ENCODE data around the gene PRDM16.

The PRDM16 gene

DNA sequence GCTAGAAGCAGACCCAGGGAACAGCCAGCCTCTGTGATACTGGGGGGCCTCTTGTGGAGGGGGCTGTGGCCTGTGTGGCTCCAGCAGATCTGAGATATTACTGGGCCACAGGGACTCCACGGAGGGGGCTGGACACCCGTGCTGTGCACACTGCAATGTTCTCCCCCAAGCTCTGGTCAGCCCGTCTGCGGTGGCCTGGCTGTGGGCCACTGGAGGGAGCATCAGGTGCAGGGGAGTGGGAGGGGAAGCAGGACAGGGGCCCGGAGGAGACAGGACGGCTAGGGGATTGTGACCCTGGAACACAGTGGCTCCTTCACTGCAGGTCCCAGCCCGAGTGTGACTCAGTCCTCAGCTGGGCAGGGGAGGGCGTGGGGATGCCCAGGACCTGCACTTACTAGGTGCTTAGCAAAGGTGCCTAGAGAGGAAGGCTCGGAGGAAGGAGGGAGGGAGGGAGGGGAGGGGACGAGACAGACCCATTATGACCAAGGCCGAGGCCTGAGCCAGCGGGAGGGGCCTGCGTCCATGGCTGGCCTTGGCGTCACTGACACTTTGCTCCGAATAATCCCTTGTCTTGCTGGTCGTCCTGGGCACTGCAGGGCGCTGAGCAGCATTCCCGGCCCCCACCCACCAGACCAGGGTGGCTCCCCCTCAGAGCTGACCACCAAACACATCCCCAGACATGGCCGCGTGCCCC, 44.2 kb downstream of the PRDM16 start:
- no peak overlapping the region for H3K27ac ChIP-seq
- TF ChIP-seq, protein P1, sequence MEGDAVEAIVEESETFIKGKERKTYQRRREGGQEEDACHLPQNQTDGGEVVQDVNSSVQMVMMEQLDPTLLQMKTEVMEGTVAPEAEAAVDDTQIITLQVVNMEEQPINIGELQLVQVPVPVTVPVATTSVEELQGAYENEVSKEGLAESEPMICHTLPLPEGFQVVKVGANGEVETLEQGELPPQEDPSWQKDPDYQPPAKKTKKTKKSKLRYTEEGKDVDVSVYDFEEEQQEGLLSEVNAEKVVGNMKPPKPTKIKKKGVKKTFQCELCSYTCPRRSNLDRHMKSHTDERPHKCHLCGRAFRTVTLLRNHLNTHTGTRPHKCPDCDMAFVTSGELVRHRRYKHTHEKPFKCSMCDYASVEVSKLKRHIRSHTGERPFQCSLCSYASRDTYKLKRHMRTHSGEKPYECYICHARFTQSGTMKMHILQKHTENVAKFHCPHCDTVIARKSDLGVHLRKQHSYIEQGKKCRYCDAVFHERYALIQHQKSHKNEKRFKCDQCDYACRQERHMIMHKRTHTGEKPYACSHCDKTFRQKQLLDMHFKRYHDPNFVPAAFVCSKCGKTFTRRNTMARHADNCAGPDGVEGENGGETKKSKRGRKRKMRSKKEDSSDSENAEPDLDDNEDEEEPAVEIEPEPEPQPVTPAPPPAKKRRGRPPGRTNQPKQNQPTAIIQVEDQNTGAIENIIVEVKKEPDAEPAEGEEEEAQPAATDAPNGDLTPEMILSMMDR (conservative IDR thresholded peaks at IDR 0.05): no peak
- no peak for TF ChIP-seq ZFX (IDR thresholded peaks at IDR 0.05)

DNA sequence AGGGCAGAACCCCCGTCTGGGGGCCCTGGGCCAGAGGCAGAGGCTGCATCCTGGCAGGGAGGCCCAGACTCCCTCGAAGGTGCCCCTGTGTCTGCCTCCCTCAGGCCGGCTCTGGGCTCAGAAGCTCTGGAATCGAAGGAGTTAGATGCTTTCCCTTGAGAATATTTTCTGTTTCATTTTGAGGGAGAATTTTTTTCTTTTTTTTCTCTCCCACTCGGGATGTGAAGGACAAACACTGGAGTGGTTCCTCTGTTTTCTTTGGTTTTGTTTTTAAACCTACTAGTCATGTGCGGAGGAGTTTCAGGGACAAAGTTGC, 44.7 kb downstream of the PRDM16 start:
- H3K27ac ChIP-seq: no peak overlapping the region
- no peak for TF ChIP-seq ZFX (IDR thresholded peaks at IDR 0.05)
- TF ChIP-seq, protein P1 (conservative IDR thresholded peaks at IDR 0.05): no peak

DNA sequence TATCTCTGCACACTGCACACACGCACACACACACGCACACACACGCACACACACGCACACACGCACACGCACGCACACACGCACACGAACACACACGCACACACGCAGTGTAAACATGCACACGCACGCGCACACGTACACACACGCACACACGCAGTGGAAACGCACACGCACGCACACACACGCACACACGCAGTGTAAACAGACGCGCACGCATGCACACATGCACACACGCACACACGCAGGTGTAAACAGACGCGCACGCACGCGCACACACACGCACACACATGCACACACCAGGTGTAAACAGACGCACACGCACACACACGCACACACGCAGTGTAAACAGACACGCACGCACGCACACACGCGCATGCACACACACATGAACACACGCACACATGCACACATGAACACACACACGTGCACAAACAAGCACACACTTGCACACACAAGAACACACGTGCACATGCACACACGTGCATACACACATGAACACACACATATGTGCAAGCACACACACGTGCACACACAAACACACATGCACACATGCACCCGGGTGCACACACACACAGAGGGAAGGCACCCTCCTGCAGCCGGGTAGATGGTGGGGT, 45.2 kb downstream of the PRDM16 start:
- no peak for TF ChIP-seq ZFX (IDR thresholded peaks at IDR 0.05)
- TF ChIP-seq, protein P1 (conservative IDR thresholded peaks at IDR 0.05): no peak
- no peak overlapping the region for H3K27ac ChIP-seq

DNA sequence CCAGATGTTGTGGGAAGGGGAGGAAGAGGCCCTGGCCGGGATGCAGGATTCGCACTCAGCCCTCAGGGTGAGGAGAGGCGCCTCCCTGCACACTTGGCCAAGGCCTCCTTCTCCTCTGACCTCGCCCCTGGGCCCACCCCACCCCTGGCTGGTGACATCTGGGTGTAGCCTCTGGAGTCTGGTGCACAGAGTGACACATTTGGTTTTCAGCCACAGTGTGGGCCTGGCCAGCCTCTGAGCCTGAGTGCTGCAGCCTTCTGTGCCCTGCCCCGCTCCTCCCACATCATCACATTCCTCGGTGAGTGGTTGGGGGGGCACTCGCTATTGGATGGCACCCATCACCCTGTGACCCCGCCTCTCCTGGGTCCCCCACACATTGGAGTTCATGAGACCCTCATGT, 45.8 kb downstream of the PRDM16 start:
- TF ChIP-seq ZFX (IDR thresholded peaks at IDR 0.05): no peak
- TF ChIP-seq, protein P1 (conservative IDR thresholded peaks at IDR 0.05): no peak
- no peak overlapping the region for H3K27ac ChIP-seq

DNA sequence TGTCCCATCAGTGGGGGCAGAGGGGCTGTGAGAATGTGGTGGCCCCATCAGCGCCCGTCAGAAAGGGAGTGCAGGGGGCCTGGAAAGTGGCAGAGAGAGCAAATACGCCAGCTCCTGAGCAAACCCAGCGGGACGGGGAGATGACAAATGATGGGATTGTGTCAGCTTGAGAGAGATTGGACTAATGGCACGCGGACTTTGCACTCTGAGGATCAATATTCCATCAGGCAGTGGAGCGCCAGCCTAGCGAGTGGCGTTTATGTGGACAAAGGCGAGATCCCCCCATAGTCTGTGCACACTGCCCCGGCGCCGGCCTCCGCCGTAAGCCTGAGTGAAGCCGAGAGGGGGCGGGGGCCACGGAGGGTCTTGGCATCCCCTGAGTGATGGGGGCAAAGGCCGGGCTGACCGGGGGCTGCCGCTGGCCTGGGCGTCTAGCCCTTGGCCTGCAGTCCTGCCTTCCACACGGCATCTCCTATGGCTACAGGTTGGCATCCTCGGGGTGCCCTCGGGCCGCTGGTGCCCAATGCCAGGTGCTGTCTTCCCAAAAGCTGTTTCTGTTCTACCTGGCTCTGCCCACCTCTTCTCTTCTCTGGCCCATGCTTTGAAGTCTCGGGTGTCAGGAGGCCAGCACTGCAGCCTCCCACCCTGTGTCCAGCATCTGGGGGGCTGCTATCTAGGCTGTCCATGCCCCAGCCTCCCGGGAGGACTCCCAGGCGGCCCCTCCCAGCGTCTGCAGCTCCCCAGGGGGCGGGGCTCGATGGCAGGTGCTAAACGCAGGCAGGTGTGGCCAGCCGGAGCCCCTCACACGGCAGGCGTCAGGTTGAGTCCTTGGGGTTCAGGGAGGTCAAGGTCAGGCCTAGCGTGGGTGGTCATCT, 46.5 kb downstream of the PRDM16 start:
- no peak for TF ChIP-seq ZFX (IDR thresholded peaks at IDR 0.05)
- TF ChIP-seq, protein P1 (conservative IDR thresholded peaks at IDR 0.05): no peak
- H3K27ac ChIP-seq: no peak overlapping the region

DNA sequence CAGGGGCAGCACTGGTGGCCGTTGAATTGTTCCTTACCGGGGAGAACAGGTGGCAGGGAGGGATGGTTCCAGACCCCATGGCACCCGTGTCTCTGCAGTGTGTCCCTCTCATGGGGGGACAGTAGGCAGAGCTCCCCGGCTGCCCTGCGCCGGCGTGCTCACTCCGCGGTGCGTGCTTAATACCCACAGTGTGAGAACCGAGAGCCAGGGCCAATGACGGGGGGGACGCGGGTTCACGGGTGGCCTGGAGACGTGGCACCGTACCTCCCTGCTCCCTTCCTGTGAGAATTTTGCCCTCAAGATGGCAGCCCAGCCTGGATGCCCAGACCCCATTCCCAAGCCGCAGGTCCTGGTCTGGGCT, 47.1 kb downstream of the PRDM16 start:
- TF ChIP-seq, protein P1 (conservative IDR thresholded peaks at IDR 0.05): no peak
- TF ChIP-seq ZFX (IDR thresholded peaks at IDR 0.05): no peak
- no peak overlapping the region for H3K27ac ChIP-seq

DNA sequence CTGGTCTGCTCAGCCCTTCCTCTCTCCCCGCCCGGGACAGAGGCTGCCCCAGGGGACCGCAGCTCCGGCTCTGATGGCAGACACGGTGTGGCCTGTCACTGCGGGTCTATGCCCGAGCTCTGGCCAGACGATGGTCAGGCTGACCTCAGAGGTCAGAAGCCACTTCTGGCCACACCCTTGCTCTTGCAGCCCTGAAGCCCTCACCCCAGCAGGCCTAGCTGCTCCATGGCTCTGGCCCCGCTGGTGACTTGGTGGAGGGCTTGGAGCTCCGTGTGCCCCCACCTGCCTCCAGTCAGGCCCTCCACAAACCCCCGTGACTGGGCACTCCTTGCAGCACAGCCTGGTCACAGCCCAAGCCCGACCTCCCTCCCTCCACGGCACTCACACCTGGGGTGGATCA, 47.6 kb downstream of the PRDM16 start:
- no peak overlapping the region for H3K27ac ChIP-seq
- TF ChIP-seq ZFX (IDR thresholded peaks at IDR 0.05): no peak
- TF ChIP-seq, protein P1 (conservative IDR thresholded peaks at IDR 0.05): no peak

Data from C4-2B (cell line).